ENCODE measurements around the gene SLC29A1. TPM values are rescaled to one million over a fixed set of nuclear protein-coding genes. Genes with fewer than 3 reads are reported as not detected.
A peak's percentile ranks its signal among the peaks of the same experiment; 100 is the strongest.

The SLC29A1 gene
- total RNA-seq, 3 donors from 2014 or later: 12.9 to 140 (median 14.8) TPM

GRCh38 chr6:44265722-44266233 lies 42.4 kb downstream of the SLC29A1 start:
- Histone ChIP-seq H3K4me3 (no peak overlapping the region), H3K36me3 (ENCODE audit: low read depth) (no peaks in the 10 kb centered on the region), H3K4me1 (ENCODE audit: low read depth) (peaks cover 17% of the 10 kb centered on the region), H3K9me3 (no peaks in the 10 kb centered on the region)
- no peak for TF ChIP-seq CTCF (IDR thresholded peaks at IDR 0.05)
- no peak for ATAC-seq
- no peak for DNase-seq
- intact Hi-C loops (cut with DNase I, micrococcal nuclease): loop anchor here (5.0 kb wide), 1 partner anchor 72 kb away; no protein-coding TSS in a partner anchor

- no peaks in the 10 kb centered on the region for H3K36me3 ChIP-seq (ENCODE audit: low read depth)
- H3K4me3 ChIP-seq: no peak overlapping the region
- no peak for DNase-seq
- no peak for TF ChIP-seq CTCF (IDR thresholded peaks at IDR 0.05)
- intact Hi-C loops (cut with DNase I, micrococcal nuclease): loop anchor here (5.0 kb wide), 1 partner anchor 71 kb away; no protein-coding TSS in a partner anchor
- no peak for ATAC-seq
- peaks cover 17% of the 10 kb centered on the region for H3K4me1 ChIP-seq (ENCODE audit: low read depth)
- no peaks in the 10 kb centered on the region for H3K9me3 ChIP-seq
Observed at GRCh38 chr6:44266347-44266746, 43.0 kb downstream of the SLC29A1 start.

GRCh38 chr6:44267252-44267651 lies 43.9 kb downstream of the SLC29A1 start:
- Histone ChIP-seq H3K4me1 (ENCODE audit: low read depth) (peaks cover 17% of the 10 kb centered on the region), H3K36me3 (ENCODE audit: low read depth) (no peaks in the 10 kb centered on the region), H3K4me3 (no peak overlapping the region), H3K9me3 (no peaks in the 10 kb centered on the region)
- no peak for DNase-seq
- no peak for ATAC-seq
- intact Hi-C loops (cut with DNase I, micrococcal nuclease): loop anchor here (5.0 kb wide), 1 partner anchor 70 kb away; no protein-coding TSS in a partner anchor
- no peak for TF ChIP-seq CTCF (IDR thresholded peaks at IDR 0.05)

GRCh38 chr6:44268095-44268628 lies 44.8 kb downstream of the SLC29A1 start:
- intact Hi-C loops (cut with DNase I, micrococcal nuclease): loop anchor here (5.0 kb wide), 1 partner anchor 69 kb away; no protein-coding TSS in a partner anchor
- Histone ChIP-seq H3K4me3 (no peak overlapping the region), H3K9me3 (no peaks in the 10 kb centered on the region), H3K4me1 (ENCODE audit: low read depth) (peaks cover 13% of the 10 kb centered on the region), H3K36me3 (ENCODE audit: low read depth) (no peaks in the 10 kb centered on the region)
- ATAC-seq (peak; percentile 44), DNase-seq (peak in 1 of 3 donors; percentile 83)
- TF ChIP-seq CTCF (IDR thresholded peaks at IDR 0.05): peak; percentile 85

- H3K36me3 ChIP-seq (ENCODE audit: low read depth): no peaks in the 10 kb centered on the region
- no peak for DNase-seq
- intact Hi-C loops (cut with DNase I, micrococcal nuclease): loop anchor here (5.0 kb wide), 1 partner anchor 68 kb away; no protein-coding TSS in a partner anchor
- H3K4me3 ChIP-seq: no peak overlapping the region
- no peak for TF ChIP-seq CTCF (IDR thresholded peaks at IDR 0.05)
- no peak for ATAC-seq
- H3K9me3 ChIP-seq: no peaks in the 10 kb centered on the region
- H3K4me1 ChIP-seq (ENCODE audit: low read depth): peaks cover 2% of the 10 kb centered on the region
Observed at GRCh38 chr6:44269178-44269920, 46.0 kb downstream of the SLC29A1 start.

Data from mucosa of descending colon (tissue), 3 donors.